Measurements from ENCODE around the gene SRBD1. TPM values are rescaled to one million over a fixed set of nuclear protein-coding genes. Genes with fewer than 3 reads are reported as not detected.

The SRBD1 gene
- total and polyA plus RNA-seq, 7 experiments from 2014 or later = 14.0 to 28.1 (median 19.6) TPM

GRCh38 chr2:45627911-45628310 lies 16.8 kb upstream of the SRBD1 start:
- Histone ChIP-seq H3K4me1 (ENCODE audit: control insufficient read depth in 2 of 2, insufficient read depth in 2 of 2, low read length in 2 of 2) (no peaks in the 10 kb centered on the region), H3K9me3 (ENCODE audit: control insufficient read depth in 2 of 3, low read length in 3 of 3) (no peaks in the 10 kb centered on the region), H3K36me3 (ENCODE audit: control insufficient read depth in 2 of 3, insufficient read depth in 3 of 3, low read length in 3 of 3) (no peaks in the 10 kb centered on the region), H3K27me3 (ENCODE audit: control insufficient read depth in 2 of 2, insufficient read depth in 2 of 2, low read length in 2 of 2) (no peaks in the 10 kb centered on the region), H3K27ac (ENCODE audit: low read depth, low read length) (no peak overlapping the region), H3K4me3 (ENCODE audit: low read length) (no peak overlapping the region)
- intact Hi-C loops (cut with micrococcal nuclease) = no loop called here
- no peak for DNase-seq
- POLR2A ChIA-PET = no interaction called here
- Mint-ChIP-seq H3K4me1 (peaks cover 0 to 2% (median 0%) of the 10 kb centered on the region in 7 donors), H3K27me3 (peaks cover 16 to 65% (median 27%) of the 10 kb centered on the region in 5 donors), H3K9me3 (no peaks in the 10 kb centered on the region), H3K4me3 (no peak overlapping the region), H3K36me3 (peaks cover 0 to 5% (median 0%) of the 10 kb centered on the region in 5 donors), H3K27ac (no peak overlapping the region)
- ATAC-seq = no peak
- CTCF ChIA-PET = no interaction called here

GRCh38 chr2:45626387-45627221 lies 15.5 kb upstream of the SRBD1 start:
- DNase-seq (no peak), ATAC-seq (no peak)
- peaks cover 0 to 5% (median 0%) of the 10 kb centered on the region in 5 donors for H3K36me3 Mint-ChIP-seq
- H3K4me1 ChIP-seq (ENCODE audit: control insufficient read depth in 2 of 2, insufficient read depth in 2 of 2, low read length in 2 of 2) = no peaks in the 10 kb centered on the region
- H3K36me3 ChIP-seq (ENCODE audit: control insufficient read depth in 2 of 3, insufficient read depth in 3 of 3, low read length in 3 of 3) = no peaks in the 10 kb centered on the region
- H3K9me3 Mint-ChIP-seq = no peaks in the 10 kb centered on the region
- H3K4me3 ChIP-seq (ENCODE audit: low read length) = no peak overlapping the region
- H3K27me3 ChIP-seq (ENCODE audit: control insufficient read depth in 2 of 2, insufficient read depth in 2 of 2, low read length in 2 of 2) = no peaks in the 10 kb centered on the region
- ChIA-PET CTCF (interaction anchor here (0.6 kb wide), 1 partner anchor 47 kb away, joined by 3 read pairs; no protein-coding TSS in a partner anchor), POLR2A (no interaction called here)
- intact Hi-C loops (cut with micrococcal nuclease) = no loop called here
- peaks cover 0 to 2% (median 0%) of the 10 kb centered on the region in 7 donors for H3K4me1 Mint-ChIP-seq
- no peak overlapping the region for H3K27ac Mint-ChIP-seq
- no peak overlapping the region for H3K27ac ChIP-seq (ENCODE audit: low read depth, low read length)
- no peak overlapping the region for H3K4me3 Mint-ChIP-seq
- H3K27me3 Mint-ChIP-seq = peaks cover 5 to 61% (median 13%) of the 10 kb centered on the region in 5 donors
- H3K9me3 ChIP-seq (ENCODE audit: control insufficient read depth in 2 of 3, low read length in 3 of 3) = no peaks in the 10 kb centered on the region

- no peak for DNase-seq
- peaks cover 0 to 53% (median 10%) of the 10 kb centered on the region in 5 donors for H3K27me3 Mint-ChIP-seq
- POLR2A ChIA-PET = no interaction called here
- intact Hi-C loops (cut with micrococcal nuclease) = no loop called here
- H3K9me3 Mint-ChIP-seq = no peaks in the 10 kb centered on the region
- Histone ChIP-seq H3K4me1 (ENCODE audit: control insufficient read depth in 2 of 2, insufficient read depth in 2 of 2, low read length in 2 of 2) (no peaks in the 10 kb centered on the region), H3K4me3 (ENCODE audit: low read length) (no peak overlapping the region), H3K27me3 (ENCODE audit: control insufficient read depth in 2 of 2, insufficient read depth in 2 of 2, low read length in 2 of 2) (no peaks in the 10 kb centered on the region), H3K27ac (ENCODE audit: low read depth, low read length) (no peak overlapping the region), H3K9me3 (ENCODE audit: control insufficient read depth in 2 of 3, low read length in 3 of 3) (no peaks in the 10 kb centered on the region), H3K36me3 (ENCODE audit: control insufficient read depth in 2 of 3, insufficient read depth in 3 of 3, low read length in 3 of 3) (no peaks in the 10 kb centered on the region)
- no peak overlapping the region for H3K4me3 Mint-ChIP-seq
- H3K27ac Mint-ChIP-seq = no peak overlapping the region
- CTCF ChIA-PET = interaction anchor here (0.5 kb wide), 1 partner anchor 11 kb away, joined by 6 read pairs; no protein-coding TSS in a partner anchor
- ATAC-seq = no peak
- peaks cover 0 to 2% (median 0%) of the 10 kb centered on the region in 7 donors for H3K4me1 Mint-ChIP-seq
- peaks cover 0 to 5% (median 0%) of the 10 kb centered on the region in 5 donors for H3K36me3 Mint-ChIP-seq
Observed at GRCh38 chr2:45625824-45626223, 14.8 kb upstream of the SRBD1 start.

GRCh38 chr2:45623098-45623497 lies 12.0 kb upstream of the SRBD1 start:
- Mint-ChIP-seq H3K36me3 (no peaks in the 10 kb centered on the region), H3K27me3 (peaks cover 0 to 44% (median 8%) of the 10 kb centered on the region in 5 donors), H3K4me3 (no peak overlapping the region), H3K9me3 (no peaks in the 10 kb centered on the region), H3K4me1 (peaks cover 0 to 2% (median 0%) of the 10 kb centered on the region in 7 donors), H3K27ac (no peak overlapping the region)
- Histone ChIP-seq H3K9me3 (ENCODE audit: control insufficient read depth in 2 of 3, low read length in 3 of 3) (no peaks in the 10 kb centered on the region), H3K4me1 (ENCODE audit: control insufficient read depth in 2 of 2, insufficient read depth in 2 of 2, low read length in 2 of 2) (no peaks in the 10 kb centered on the region), H3K36me3 (ENCODE audit: control insufficient read depth in 2 of 3, insufficient read depth in 3 of 3, low read length in 3 of 3) (no peaks in the 10 kb centered on the region), H3K27me3 (ENCODE audit: control insufficient read depth in 2 of 2, insufficient read depth in 2 of 2, low read length in 2 of 2) (no peaks in the 10 kb centered on the region), H3K4me3 (ENCODE audit: low read length) (no peak overlapping the region), H3K27ac (ENCODE audit: low read depth, low read length) (no peak overlapping the region)
- intact Hi-C loops (cut with micrococcal nuclease) = no loop called here
- POLR2A ChIA-PET = no interaction called here
- DNase-seq (no peak), ATAC-seq (no peak)
- CTCF ChIA-PET = no interaction called here

GRCh38 chr2:45622336-45623075 lies 11.4 kb upstream of the SRBD1 start:
- no peak overlapping the region for H3K4me3 Mint-ChIP-seq
- no peak for DNase-seq
- ATAC-seq = no peak
- no peak overlapping the region for H3K4me3 ChIP-seq (ENCODE audit: low read length)
- no peak overlapping the region for H3K27ac Mint-ChIP-seq
- POLR2A ChIA-PET = no interaction called here
- H3K4me1 ChIP-seq (ENCODE audit: control insufficient read depth in 2 of 2, insufficient read depth in 2 of 2, low read length in 2 of 2) = no peaks in the 10 kb centered on the region
- peaks cover 0 to 43% (median 8%) of the 10 kb centered on the region in 5 donors for H3K27me3 Mint-ChIP-seq
- no peak overlapping the region for H3K27ac ChIP-seq (ENCODE audit: low read depth, low read length)
- H3K4me1 Mint-ChIP-seq = peaks cover 0 to 2% (median 0%) of the 10 kb centered on the region in 7 donors
- H3K9me3 Mint-ChIP-seq = no peaks in the 10 kb centered on the region
- H3K9me3 ChIP-seq (ENCODE audit: control insufficient read depth in 2 of 3, low read length in 3 of 3) = no peaks in the 10 kb centered on the region
- H3K36me3 Mint-ChIP-seq = no peaks in the 10 kb centered on the region
- intact Hi-C loops (cut with micrococcal nuclease) = no loop called here
- CTCF ChIA-PET = no interaction called here
- no peaks in the 10 kb centered on the region for H3K36me3 ChIP-seq (ENCODE audit: control insufficient read depth in 2 of 3, insufficient read depth in 3 of 3, low read length in 3 of 3)
- no peaks in the 10 kb centered on the region for H3K27me3 ChIP-seq (ENCODE audit: control insufficient read depth in 2 of 2, insufficient read depth in 2 of 2, low read length in 2 of 2)

GRCh38 chr2:45617496-45617895 lies 6.4 kb upstream of the SRBD1 start:
- intact Hi-C loops (cut with micrococcal nuclease) = no loop called here
- no peak overlapping the region for H3K4me3 ChIP-seq (ENCODE audit: low read length)
- Mint-ChIP-seq H3K36me3 (no peaks in the 10 kb centered on the region), H3K27me3 (peaks cover 0 to 15% (median 8%) of the 10 kb centered on the region in 5 donors), H3K4me3 (no peak overlapping the region), H3K4me1 (no peaks in the 10 kb centered on the region), H3K9me3 (no peaks in the 10 kb centered on the region), H3K27ac (no peak overlapping the region)
- H3K36me3 ChIP-seq (ENCODE audit: control insufficient read depth in 2 of 3, insufficient read depth in 3 of 3, low read length in 3 of 3) = no peaks in the 10 kb centered on the region
- H3K9me3 ChIP-seq (ENCODE audit: control insufficient read depth in 2 of 3, low read length in 3 of 3) = no peaks in the 10 kb centered on the region
- no peak overlapping the region for H3K27ac ChIP-seq (ENCODE audit: low read depth, low read length)
- no peak for ATAC-seq
- no peaks in the 10 kb centered on the region for H3K4me1 ChIP-seq (ENCODE audit: control insufficient read depth in 2 of 2, insufficient read depth in 2 of 2, low read length in 2 of 2)
- ChIA-PET CTCF (no interaction called here), POLR2A (no interaction called here)
- H3K27me3 ChIP-seq (ENCODE audit: control insufficient read depth in 2 of 2, insufficient read depth in 2 of 2, low read length in 2 of 2) = no peaks in the 10 kb centered on the region
- DNase-seq = no peak

All from naive thymus-derived CD4-positive, alpha-beta T cell (primary cell).